Breast epithelium (tissue), 3 donors: ENCODE results near the gene C19orf38.

Source experiments
- CTCF ChIP-seq, 3 donors: fragments of 450-650 bp; IDR thresholded peaks; one replicate each; pipeline ENCODE4 v1.5.1; 2016 to 2017; ENCODE audit warnings: antibody characterized with exemption in 3 of 3, mild to moderate bottlenecking in 3 of 3, moderate library complexity in 3 of 3
- POLR2A ChIP-seq: fragments of 450-650 bp; IDR thresholded peaks from one replicate; pipeline ENCODE4 v1.6.1; 2016; ENCODE audit warnings: antibody characterized with exemption, mild to moderate bottlenecking, moderate library complexity
- POLR2AphosphoS5 ChIP-seq, 3 donors: sonication (generic); formaldehyde crosslinking; IDR thresholded peaks; one replicate each; pipeline ENCODE4 v1.6.1; 2017; ENCODE audit warnings: antibody characterized with exemption in 3 of 3

DNA sequence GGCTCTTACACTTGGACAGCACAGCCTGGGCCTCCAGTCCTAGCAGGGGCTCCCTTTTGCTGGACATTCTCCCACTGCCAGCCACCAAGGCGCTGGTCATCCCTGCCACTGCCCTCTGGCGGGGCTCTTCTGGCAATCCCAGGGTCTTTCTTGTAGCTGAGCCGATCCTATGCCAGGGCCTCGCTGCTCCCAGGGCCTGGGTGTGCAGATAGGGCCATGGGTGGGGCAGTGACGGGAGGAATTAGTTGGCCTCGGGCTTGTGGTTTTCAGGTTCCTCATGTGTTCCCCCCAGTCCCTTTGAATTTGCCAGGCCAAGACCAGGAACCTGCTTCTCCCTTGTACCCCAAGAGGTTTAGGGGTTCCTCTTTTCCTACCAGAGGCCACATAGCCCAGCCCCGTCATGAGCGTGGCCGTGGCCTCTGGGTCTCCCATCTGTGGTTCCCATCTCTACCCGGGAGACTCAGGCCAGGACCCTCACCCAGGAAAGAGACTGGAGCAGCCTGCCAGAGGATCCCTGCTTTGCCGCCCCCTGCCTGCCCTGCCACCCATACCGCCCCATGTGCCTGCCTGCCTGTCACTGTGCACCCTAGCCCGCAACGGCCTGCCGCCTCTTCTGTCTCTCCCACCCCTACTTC is 38.4 kb upstream of the C19orf38 start:
- TF ChIP-seq CTCF (IDR thresholded peaks at IDR 0.05): no peak
- no peak for TF ChIP-seq POLR2AphosphoS5 (IDR thresholded peaks at IDR 0.05)
- TF ChIP-seq POLR2A: no peak
